ENCODE measurements around the gene IRF4.

The IRF4 gene

GRCh38 chr6:353642-354614 is 37.6 kb upstream of the IRF4 start:
- DNase-seq (ENCODE audit: low spot score) = no peak

- DNase-seq (ENCODE audit: low spot score) = no peak
Observed at GRCh38 chr6:354631-355280, 36.8 kb upstream of the IRF4 start.

GRCh38 chr6:355373-356208 is 36.0 kb upstream of the IRF4 start:
- no peak for DNase-seq (ENCODE audit: low spot score)

- no peak for DNase-seq (ENCODE audit: low spot score)
Observed at GRCh38 chr6:356828-357251, 34.7 kb upstream of the IRF4 start.

GRCh38 chr6:357261-357790 is 34.2 kb upstream of the IRF4 start:
- DNase-seq (ENCODE audit: low spot score) = no peak

- no peak for DNase-seq (ENCODE audit: low spot score)
Observed at GRCh38 chr6:357791-358341, 33.7 kb upstream of the IRF4 start.

- no peak for DNase-seq (ENCODE audit: low spot score)
Observed at GRCh38 chr6:358432-358831, 33.1 kb upstream of the IRF4 start.

GRCh38 chr6:358847-359246 is 32.7 kb upstream of the IRF4 start:
- DNase-seq (ENCODE audit: low spot score) = no peak

- no peak for DNase-seq (ENCODE audit: low spot score)
Observed at GRCh38 chr6:359261-360035, 32.1 kb upstream of the IRF4 start.

- DNase-seq (ENCODE audit: low spot score) = no peak
Observed at GRCh38 chr6:360349-360748, 31.2 kb upstream of the IRF4 start.

- no peak for DNase-seq (ENCODE audit: low spot score)
Observed at GRCh38 chr6:360764-361373, 30.7 kb upstream of the IRF4 start.

GRCh38 chr6:361411-362132 is 30.0 kb upstream of the IRF4 start:
- no peak for DNase-seq (ENCODE audit: low spot score)

GRCh38 chr6:362231-362923 is 29.2 kb upstream of the IRF4 start:
- DNase-seq (ENCODE audit: low spot score) = no peak

GRCh38 chr6:362924-363249 is 28.7 kb upstream of the IRF4 start:
- no peak for DNase-seq (ENCODE audit: low spot score)

GRCh38 chr6:363291-363690 is 28.3 kb upstream of the IRF4 start:
- DNase-seq (ENCODE audit: low spot score) = no peak

GRCh38 chr6:363909-364308 is 27.6 kb upstream of the IRF4 start:
- no peak for DNase-seq (ENCODE audit: low spot score)

GRCh38 chr6:364609-365540 is 26.7 kb upstream of the IRF4 start:
- no peak for DNase-seq (ENCODE audit: low spot score)

GRCh38 chr6:365835-366234 is 25.7 kb upstream of the IRF4 start:
- no peak for DNase-seq (ENCODE audit: low spot score)

All from iPS-NIHi11 (cell line).